HepG2 (cell line): ENCODE measurements around the gene SDC1. TPM values are rescaled to one million over a fixed set of nuclear protein-coding genes. Genes with fewer than 3 reads are reported as not detected.
A peak's percentile ranks its signal among the peaks of the same experiment; 100 is the strongest.

ENCODE experiments used
- ASH2L ChIP-seq: fragments of 300-600, 200-600 bp; sonication (generic); IDR thresholded peaks from 2 replicates; pipeline ENCODE4 v1.7.0; 2017; ENCODE audit warnings: low read depth, mild to moderate bottlenecking, moderate library complexity, mixed read lengths, low read length; ENCODE audit not compliant: insufficient read length
- BRCA1 ChIP-seq: sonication (generic); formaldehyde crosslinking; IDR thresholded peaks from 2 replicates; pipeline ENCODE4 v1.4.0; 2020; ENCODE audit warnings: missing genetic modification reagents
- CAMTA2 ChIP-seq: sonication (generic); formaldehyde crosslinking; IDR thresholded peaks from 2 replicates; pipeline ENCODE4 v1.4.0; 2020; ENCODE audit warnings: mild to moderate bottlenecking, missing genetic modification reagents, borderline replicate concordance
- SALL1 ChIP-seq: sonication (generic); formaldehyde crosslinking; IDR thresholded peaks from 2 replicates; pipeline ENCODE4 v1.8.0; 2022; ENCODE audit warnings: mild to moderate bottlenecking, missing genetic modification reagents
- SAP130 ChIP-seq: IDR thresholded peaks from 2 replicates; pipeline ENCODE4 v1.6.1; 2016; ENCODE audit warnings: low read depth
- STAG1 ChIP-seq: sonication (generic); formaldehyde crosslinking; IDR thresholded peaks from 2 replicates; pipeline ENCODE4 v1.4.0; 2020; ENCODE audit warnings: missing genetic modification reagents
- YEATS2 ChIP-seq: sonication (generic); formaldehyde crosslinking; IDR thresholded peaks from 2 replicates; pipeline ENCODE4 v1.4.0; 2020; ENCODE audit warnings: missing genetic modification reagents, borderline replicate concordance
- ZNF225 ChIP-seq: sonication (generic); formaldehyde crosslinking; IDR thresholded peaks from 2 replicates; pipeline ENCODE4 v1.4.0; 2020; ENCODE audit warnings: mild to moderate bottlenecking, missing genetic modification reagents
- ZNF30 ChIP-seq: sonication (generic); formaldehyde crosslinking; IDR thresholded peaks from 2 replicates; pipeline ENCODE4 v1.5.0; 2020; ENCODE audit warnings: mild to moderate bottlenecking, missing genetic modification reagents
- ZNF350 ChIP-seq: sonication (generic); formaldehyde crosslinking; IDR thresholded peaks from 2 replicates; pipeline ENCODE4 v1.4.0; 2020; ENCODE audit warnings: mild to moderate bottlenecking, low read depth, missing genetic modification reagents, borderline replicate concordance
- ZNF589 ChIP-seq: sonication (generic); formaldehyde crosslinking; conservative IDR thresholded peaks from 2 replicates; pipeline ENCODE4 v1.8.0; 2022; ENCODE audit warnings: mild to moderate bottlenecking, moderate library complexity, missing genetic modification reagents
- ZSCAN22 ChIP-seq: sonication (generic); formaldehyde crosslinking; IDR thresholded peaks from 2 replicates; pipeline ENCODE4 v1.4.0; 2020; ENCODE audit warnings: mild to moderate bottlenecking, missing genetic modification reagents
- polyA plus RNA-seq, 8 experiments: library from polyadenylated mRNA; depleted of rRNA in 3 of 8; stranded (reverse) in 7 of 8; unstranded in 1 of 8; fragments of >200 nt; fragmentation: Illumina TruSeq in 4 of 8; extraction: Trizol in 4 of 8; gene quantifications; 2 replicates each; pipeline versions ENCODE4 v1.2.1 to v1.2.3, GENCODE V29; 2011 to 2016; ENCODE audit warnings: low read depth in 4 of 8, missing spikeins in 1 of 8, mixed read lengths in 1 of 8; ENCODE audit not compliant: insufficient read depth in 1 of 8
- total RNA-seq, 5 experiments: library from RNA; depleted of rRNA; stranded (reverse); fragments of >200 nt; fragmentation: Illumina TruSeq; extraction: Trizol; gene quantifications; 2 replicates each; pipeline ENCODE4 v1.2.3, GENCODE V29; 2016; ENCODE audit warnings: low read depth in 1 of 5
- TF ChIP-seq, protein P1 (sequence below): sonication (generic); formaldehyde crosslinking; IDR thresholded peaks from 2 replicates; pipeline ENCODE4 v1.4.0; 2020; ENCODE audit warnings: mild to moderate bottlenecking, missing genetic modification reagents
- TF ChIP-seq, protein P2 (sequence below): sonication (generic); formaldehyde crosslinking; IDR thresholded peaks from 2 replicates; pipeline ENCODE4 v1.5.1; 2020; ENCODE audit warnings: missing genetic modification reagents, mild to moderate bottlenecking, borderline replicate concordance
- TF ChIP-seq, protein P3 (sequence below): sonication (generic); formaldehyde crosslinking; IDR thresholded peaks from 2 replicates; pipeline ENCODE4 v1.5.0; 2020; ENCODE audit warnings: mild to moderate bottlenecking, missing genetic modification reagents
- TF ChIP-seq, protein P4 (sequence below): sonication (generic); formaldehyde crosslinking; IDR thresholded peaks from 2 replicates; pipeline ENCODE4 v1.4.0; 2020; ENCODE audit warnings: missing genetic modification reagents
- TF ChIP-seq, protein P5 (sequence below), 2 experiments: fragments of 450-650 bp in 1 of 2; sonication (generic) in 1 of 2; formaldehyde crosslinking; IDR thresholded peaks; 2 replicates each; pipeline versions ENCODE4 v1.5.0 to v1.8.0; 2020 to 2022; ENCODE audit warnings: mild to moderate bottlenecking in 1 of 2, missing genetic modification reagents in 1 of 2

Gene SDC1
- total and polyA plus RNA-seq, 2 of the 13 experiments (the other 11 are each of a cell fraction or from before 2014, with no cell fraction given): 108 to 119 TPM

DNA sequence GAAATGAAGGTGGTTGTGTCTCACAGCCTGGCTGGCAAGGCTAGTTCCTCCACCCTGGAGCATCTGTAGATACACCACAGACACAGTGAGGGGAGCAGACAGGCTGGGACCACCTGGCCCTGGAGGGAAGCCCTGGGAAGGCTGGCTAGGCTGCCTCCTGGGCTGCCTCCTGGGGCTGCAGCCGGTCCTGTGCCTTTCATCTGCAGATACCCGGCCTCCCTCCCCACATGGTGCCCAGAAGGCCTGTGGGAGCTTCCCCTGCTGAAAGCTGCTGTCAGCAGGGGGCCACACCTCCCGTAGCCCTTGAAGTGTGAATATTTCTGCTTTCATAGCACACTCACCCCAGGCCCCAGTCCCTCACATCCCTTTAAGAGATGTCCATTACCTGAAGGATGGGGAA is 37.6 kb downstream of the SDC1 start (continued):
- TF ChIP-seq, protein P1, sequence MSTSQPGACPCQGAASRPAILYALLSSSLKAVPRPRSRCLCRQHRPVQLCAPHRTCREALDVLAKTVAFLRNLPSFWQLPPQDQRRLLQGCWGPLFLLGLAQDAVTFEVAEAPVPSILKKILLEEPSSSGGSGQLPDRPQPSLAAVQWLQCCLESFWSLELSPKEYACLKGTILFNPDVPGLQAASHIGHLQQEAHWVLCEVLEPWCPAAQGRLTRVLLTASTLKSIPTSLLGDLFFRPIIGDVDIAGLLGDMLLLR: peak; percentile 70; the same call in 1 of the 2 replicates
- TF ChIP-seq, protein P2, sequence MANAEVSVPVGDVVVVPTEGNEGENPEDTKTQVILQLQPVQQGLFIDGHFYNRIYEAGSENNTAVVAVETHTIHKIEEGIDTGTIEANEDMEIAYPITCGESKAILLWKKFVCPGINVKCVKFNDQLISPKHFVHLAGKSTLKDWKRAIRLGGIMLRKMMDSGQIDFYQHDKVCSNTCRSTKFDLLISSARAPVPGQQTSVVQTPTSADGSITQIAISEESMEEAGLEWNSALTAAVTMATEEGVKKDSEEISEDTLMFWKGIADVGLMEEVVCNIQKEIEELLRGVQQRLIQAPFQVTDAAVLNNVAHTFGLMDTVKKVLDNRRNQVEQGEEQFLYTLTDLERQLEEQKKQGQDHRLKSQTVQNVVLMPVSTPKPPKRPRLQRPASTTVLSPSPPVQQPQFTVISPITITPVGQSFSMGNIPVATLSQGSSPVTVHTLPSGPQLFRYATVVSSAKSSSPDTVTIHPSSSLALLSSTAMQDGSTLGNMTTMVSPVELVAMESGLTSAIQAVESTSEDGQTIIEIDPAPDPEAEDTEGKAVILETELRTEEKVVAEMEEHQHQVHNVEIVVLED (CRISPR knock-in tag): no peak
- TF ChIP-seq BRCA1 (CRISPR knock-in tag): no peak
- TF ChIP-seq CAMTA2: peak; percentile 59; the same call in 1 of the 2 replicates
- TF ChIP-seq, protein P3, sequence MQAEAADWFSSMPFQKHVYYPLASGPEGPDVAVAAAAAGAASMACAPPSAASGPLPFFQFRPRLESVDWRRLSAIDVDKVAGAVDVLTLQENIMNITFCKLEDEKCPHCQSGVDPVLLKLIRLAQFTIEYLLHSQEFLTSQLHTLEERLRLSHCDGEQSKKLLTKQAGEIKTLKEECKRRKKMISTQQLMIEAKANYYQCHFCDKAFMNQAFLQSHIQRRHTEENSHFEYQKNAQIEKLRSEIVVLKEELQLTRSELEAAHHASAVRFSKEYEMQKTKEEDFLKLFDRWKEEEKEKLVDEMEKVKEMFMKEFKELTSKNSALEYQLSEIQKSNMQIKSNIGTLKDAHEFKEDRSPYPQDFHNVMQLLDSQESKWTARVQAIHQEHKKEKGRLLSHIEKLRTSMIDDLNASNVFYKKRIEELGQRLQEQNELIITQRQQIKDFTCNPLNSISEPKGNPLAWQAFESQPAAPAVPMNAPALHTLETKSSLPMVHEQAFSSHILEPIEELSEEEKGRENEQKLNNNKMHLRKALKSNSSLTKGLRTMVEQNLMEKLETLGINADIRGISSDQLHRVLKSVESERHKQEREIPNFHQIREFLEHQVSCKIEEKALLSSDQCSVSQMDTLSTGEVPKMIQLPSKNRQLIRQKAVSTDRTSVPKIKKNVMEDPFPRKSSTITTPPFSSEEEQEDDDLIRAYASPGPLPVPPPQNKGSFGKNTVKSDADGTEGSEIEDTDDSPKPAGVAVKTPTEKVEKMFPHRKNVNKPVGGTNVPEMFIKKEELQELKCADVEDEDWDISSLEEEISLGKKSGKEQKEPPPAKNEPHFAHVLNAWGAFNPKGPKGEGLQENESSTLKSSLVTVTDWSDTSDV (CRISPR knock-in tag): no peak
- TF ChIP-seq ZSCAN22 (CRISPR knock-in tag): no peak
- TF ChIP-seq ASH2L: no peak
- TF ChIP-seq STAG1: peak; percentile 33
- no peak for TF ChIP-seq YEATS2 (CRISPR knock-in tag)
- no peak; the same call in 1 of the 2 replicates for TF ChIP-seq ZNF589
- TF ChIP-seq SALL1 (CRISPR knock-in tag): peak; percentile 47
- TF ChIP-seq, protein P4, sequence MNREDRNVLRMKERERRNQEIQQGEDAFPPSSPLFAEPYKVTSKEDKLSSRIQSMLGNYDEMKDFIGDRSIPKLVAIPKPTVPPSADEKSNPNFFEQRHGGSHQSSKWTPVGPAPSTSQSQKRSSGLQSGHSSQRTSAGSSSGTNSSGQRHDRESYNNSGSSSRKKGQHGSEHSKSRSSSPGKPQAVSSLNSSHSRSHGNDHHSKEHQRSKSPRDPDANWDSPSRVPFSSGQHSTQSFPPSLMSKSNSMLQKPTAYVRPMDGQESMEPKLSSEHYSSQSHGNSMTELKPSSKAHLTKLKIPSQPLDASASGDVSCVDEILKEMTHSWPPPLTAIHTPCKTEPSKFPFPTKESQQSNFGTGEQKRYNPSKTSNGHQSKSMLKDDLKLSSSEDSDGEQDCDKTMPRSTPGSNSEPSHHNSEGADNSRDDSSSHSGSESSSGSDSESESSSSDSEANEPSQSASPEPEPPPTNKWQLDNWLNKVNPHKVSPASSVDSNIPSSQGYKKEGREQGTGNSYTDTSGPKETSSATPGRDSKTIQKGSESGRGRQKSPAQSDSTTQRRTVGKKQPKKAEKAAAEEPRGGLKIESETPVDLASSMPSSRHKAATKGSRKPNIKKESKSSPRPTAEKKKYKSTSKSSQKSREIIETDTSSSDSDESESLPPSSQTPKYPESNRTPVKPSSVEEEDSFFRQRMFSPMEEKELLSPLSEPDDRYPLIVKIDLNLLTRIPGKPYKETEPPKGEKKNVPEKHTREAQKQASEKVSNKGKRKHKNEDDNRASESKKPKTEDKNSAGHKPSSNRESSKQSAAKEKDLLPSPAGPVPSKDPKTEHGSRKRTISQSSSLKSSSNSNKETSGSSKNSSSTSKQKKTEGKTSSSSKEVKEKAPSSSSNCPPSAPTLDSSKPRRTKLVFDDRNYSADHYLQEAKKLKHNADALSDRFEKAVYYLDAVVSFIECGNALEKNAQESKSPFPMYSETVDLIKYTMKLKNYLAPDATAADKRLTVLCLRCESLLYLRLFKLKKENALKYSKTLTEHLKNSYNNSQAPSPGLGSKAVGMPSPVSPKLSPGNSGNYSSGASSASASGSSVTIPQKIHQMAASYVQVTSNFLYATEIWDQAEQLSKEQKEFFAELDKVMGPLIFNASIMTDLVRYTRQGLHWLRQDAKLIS (CRISPR knock-in tag): no peak
- TF ChIP-seq SAP130 (CRISPR knock-in tag): peak; percentile 35; the same call in 1 of the 2 replicates
- peak; percentile 63; the same call in 1 of the 2 replicates for TF ChIP-seq ZNF225 (CRISPR knock-in tag)
- no peak for TF ChIP-seq ZNF30 (CRISPR knock-in tag)
- no peak for TF ChIP-seq ZNF350 (CRISPR knock-in tag)
- TF ChIP-seq, protein P5, sequence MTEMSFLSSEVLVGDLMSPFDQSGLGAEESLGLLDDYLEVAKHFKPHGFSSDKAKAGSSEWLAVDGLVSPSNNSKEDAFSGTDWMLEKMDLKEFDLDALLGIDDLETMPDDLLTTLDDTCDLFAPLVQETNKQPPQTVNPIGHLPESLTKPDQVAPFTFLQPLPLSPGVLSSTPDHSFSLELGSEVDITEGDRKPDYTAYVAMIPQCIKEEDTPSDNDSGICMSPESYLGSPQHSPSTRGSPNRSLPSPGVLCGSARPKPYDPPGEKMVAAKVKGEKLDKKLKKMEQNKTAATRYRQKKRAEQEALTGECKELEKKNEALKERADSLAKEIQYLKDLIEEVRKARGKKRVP (CRISPR knock-in tag; IDR thresholded peaks at IDR 0.05): no peak
